ENCODE measurements around the gene SCOC. TPM values are rescaled to one million over a fixed set of nuclear protein-coding genes. Genes with fewer than 3 reads are reported as not detected.

The SCOC gene
- 52.3 TPM for total RNA-seq

GRCh38 chr4:140373328-140374129, at the start of gene SCOC:
SCOC (plus strand) TSS chr4:140373646; CDS start chr4:140379171, 5,525 bp downstream.
- ATAC-seq (peak; percentile 100), DNase-seq (ENCODE audit: low spot score) (peak; percentile 99)
- intact Hi-C loops (cut with DNase I) = no loop called here

- peak; percentile 83 for ATAC-seq
- intact Hi-C loops (cut with DNase I) = no loop called here
- DNase-seq (ENCODE audit: low spot score) = no peak
Observed at GRCh38 chr4:140326395-140326993, 47.0 kb upstream of the SCOC start.

GRCh38 chr4:140330311-140330900, 43.0 kb upstream of the SCOC start:
- intact Hi-C loops (cut with DNase I) = no loop called here
- ATAC-seq (no peak), DNase-seq (ENCODE audit: low spot score) (no peak)

- DNase-seq (ENCODE audit: low spot score) (no peak), ATAC-seq (no peak)
- intact Hi-C loops (cut with DNase I) = no loop called here
Observed at GRCh38 chr4:140331245-140331644, 42.2 kb upstream of the SCOC start.

- ATAC-seq (no peak), DNase-seq (ENCODE audit: low spot score) (no peak)
- intact Hi-C loops (cut with DNase I) = no loop called here
Observed at GRCh38 chr4:140331876-140332275, 41.6 kb upstream of the SCOC start.

- intact Hi-C loops (cut with DNase I) = no loop called here
- ATAC-seq (no peak), DNase-seq (ENCODE audit: low spot score) (no peak)
Observed at GRCh38 chr4:140332734-140333133, 40.7 kb upstream of the SCOC start.

GRCh38 chr4:140333523-140333922, 39.9 kb upstream of the SCOC start:
- intact Hi-C loops (cut with DNase I) = no loop called here
- ATAC-seq (no peak), DNase-seq (ENCODE audit: low spot score) (no peak)

- DNase-seq (ENCODE audit: low spot score) (no peak), ATAC-seq (no peak)
- intact Hi-C loops (cut with DNase I) = no loop called here
Observed at GRCh38 chr4:140335076-140335475, 38.4 kb upstream of the SCOC start.

- intact Hi-C loops (cut with DNase I) = no loop called here
- DNase-seq (ENCODE audit: low spot score) (no peak), ATAC-seq (no peak)
Observed at GRCh38 chr4:140336730-140337129, 36.7 kb upstream of the SCOC start.

- ATAC-seq (no peak), DNase-seq (ENCODE audit: low spot score) (no peak)
- intact Hi-C loops (cut with DNase I) = no loop called here
Observed at GRCh38 chr4:140342620-140343019, 30.8 kb upstream of the SCOC start.

- no peak for DNase-seq (ENCODE audit: low spot score)
- no peak for ATAC-seq
- intact Hi-C loops (cut with DNase I) = no loop called here
Observed at GRCh38 chr4:140343303-140343702, 30.1 kb upstream of the SCOC start.

GRCh38 chr4:140344101-140344500, 29.3 kb upstream of the SCOC start:
- peak; percentile 45 for ATAC-seq
- DNase-seq (ENCODE audit: low spot score) = no peak
- intact Hi-C loops (cut with DNase I) = no loop called here

- ATAC-seq (no peak), DNase-seq (ENCODE audit: low spot score) (no peak)
- intact Hi-C loops (cut with DNase I) = no loop called here
Observed at GRCh38 chr4:140344621-140345020, 28.8 kb upstream of the SCOC start.

GRCh38 chr4:140346136-140346535, 27.3 kb upstream of the SCOC start:
- intact Hi-C loops (cut with DNase I) = no loop called here
- no peak for ATAC-seq

GRCh38 chr4:140349816-140350215, 23.6 kb upstream of the SCOC start:
- no peak for DNase-seq (ENCODE audit: low spot score)
- ATAC-seq = no peak
- intact Hi-C loops (cut with DNase I) = no loop called here

More at GRCh38 chr4:140346136-140346535, 27.3 kb upstream of the SCOC start:
- no peak for DNase-seq (ENCODE audit: low spot score)

- no peak for ATAC-seq
- intact Hi-C loops (cut with DNase I) = no loop called here
- no peak for DNase-seq (ENCODE audit: low spot score)
Observed at GRCh38 chr4:140351093-140352075, 22.1 kb upstream of the SCOC start.

GRCh38 chr4:140353786-140354185, 19.7 kb upstream of the SCOC start:
- ATAC-seq (no peak), DNase-seq (ENCODE audit: low spot score) (no peak)
- intact Hi-C loops (cut with DNase I) = no loop called here

GRCh38 chr4:140355288-140355687, 18.2 kb upstream of the SCOC start:
- no peak for ATAC-seq
- intact Hi-C loops (cut with DNase I) = no loop called here
- no peak for DNase-seq (ENCODE audit: low spot score)

- intact Hi-C loops (cut with DNase I) = no loop called here
- ATAC-seq (no peak), DNase-seq (ENCODE audit: low spot score) (no peak)
Observed at GRCh38 chr4:140357868-140358267, 15.6 kb upstream of the SCOC start.

Data from sciatic nerve (tissue), 2 donors.